Measurements from ENCODE around the gene KCTD4. TPM values are rescaled to one million over a fixed set of nuclear protein-coding genes. Genes with fewer than 3 reads are reported as not detected.
A peak's percentile ranks its signal among the peaks of the same experiment; 100 is the strongest.

The KCTD4 gene
- total RNA-seq, 1 donor from 2014 or later, result 0.64 TPM

- Mint-ChIP-seq H3K27ac (ENCODE audit: unreplicated experiment) (no peak overlapping the region), H3K27me3 (ENCODE audit: low read depth, unreplicated experiment) (no peaks in the 10 kb centered on the region), H3K9me3 (ENCODE audit: unreplicated experiment) (no peaks in the 10 kb centered on the region), H3K4me1 (ENCODE audit: low read depth, unreplicated experiment) (peaks cover 3% of the 10 kb centered on the region), H3K36me3 (ENCODE audit: low read depth, unreplicated experiment) (no peaks in the 10 kb centered on the region), H3K4me3 (ENCODE audit: unreplicated experiment) (no peak overlapping the region)
- no peak overlapping the region for H3K27ac ChIP-seq (ENCODE audit: low read depth, low read length)
- FAIRE-seq (no peak), DNase-seq (ENCODE audit: low read depth) (no peak)
- H3K36me3 ChIP-seq (ENCODE audit: insufficient read depth, low read length), result no peaks in the 10 kb centered on the region
- peaks cover 15% of the 10 kb centered on the region for H4K20me1 ChIP-seq (ENCODE audit: insufficient read depth, low read length)
- H3K4me1 ChIP-seq (ENCODE audit: insufficient read depth, low read length), result peaks cover 3% of the 10 kb centered on the region
- H3K4me2 ChIP-seq (ENCODE audit: low read length), result no peak overlapping the region
- no peaks in the 10 kb centered on the region for H3K27me3 ChIP-seq (ENCODE audit: insufficient read depth, low read length)
- no peak overlapping the region for H2AFZ ChIP-seq (ENCODE audit: low read depth, low read length)
- peaks cover 66% of the 10 kb centered on the region for H3K79me2 ChIP-seq (ENCODE audit: insufficient read depth, low read length)
- no peaks in the 10 kb centered on the region for H3K9me3 ChIP-seq (ENCODE audit: insufficient read depth, low read depth, low read length)
- no peak overlapping the region for H3K9ac ChIP-seq (ENCODE audit: low read length)
- TF ChIP-seq CTCF (IDR thresholded peaks at IDR 0.05; ENCODE audit: insufficient read depth, low read depth, low read length) (no peak), EZH2 (IDR thresholded peaks at IDR 0.05; ENCODE audit: insufficient read depth, low read length) (no peak)
- H3K4me3 ChIP-seq (ENCODE audit: insufficient read depth, low read depth, low read length), result no peak overlapping the region
These were observed 50.9 kb downstream of the KCTD4 start for GRCh38 chr13:45149964-45150363.

- Histone ChIP-seq H2AFZ (ENCODE audit: low read depth, low read length) (no peak overlapping the region), H3K27ac (ENCODE audit: low read depth, low read length) (peak overlapping the region; percentile 8), H3K9ac (ENCODE audit: low read length) (no peak overlapping the region), H3K4me2 (ENCODE audit: low read length) (peak overlapping the region; percentile 1), H3K9me3 (ENCODE audit: insufficient read depth, low read depth, low read length) (no peaks in the 10 kb centered on the region), H3K4me1 (ENCODE audit: insufficient read depth, low read length) (peaks cover 2% of the 10 kb centered on the region), H3K27me3 (ENCODE audit: insufficient read depth, low read length) (no peaks in the 10 kb centered on the region), H3K4me3 (ENCODE audit: insufficient read depth, low read depth, low read length) (no peak overlapping the region), H4K20me1 (ENCODE audit: insufficient read depth, low read length) (peaks cover 22% of the 10 kb centered on the region), H3K79me2 (ENCODE audit: insufficient read depth, low read length) (peaks cover 94% of the 10 kb centered on the region), H3K36me3 (ENCODE audit: insufficient read depth, low read length) (peaks cover 6% of the 10 kb centered on the region)
- no peaks in the 10 kb centered on the region for H3K27me3 Mint-ChIP-seq (ENCODE audit: low read depth, unreplicated experiment)
- H3K4me1 Mint-ChIP-seq (ENCODE audit: low read depth, unreplicated experiment), result peaks cover 18% of the 10 kb centered on the region
- peak overlapping the region; percentile 75 for H3K27ac Mint-ChIP-seq (ENCODE audit: unreplicated experiment)
- H3K36me3 Mint-ChIP-seq (ENCODE audit: low read depth, unreplicated experiment), result peaks cover 3% of the 10 kb centered on the region
- no peaks in the 10 kb centered on the region for H3K9me3 Mint-ChIP-seq (ENCODE audit: unreplicated experiment)
- FAIRE-seq (no peak), DNase-seq (ENCODE audit: low read depth) (no peak)
- TF ChIP-seq CTCF (IDR thresholded peaks at IDR 0.05; ENCODE audit: insufficient read depth, low read depth, low read length) (no peak), EZH2 (IDR thresholded peaks at IDR 0.05; ENCODE audit: insufficient read depth, low read length) (no peak)
- no peak overlapping the region for H3K4me3 Mint-ChIP-seq (ENCODE audit: unreplicated experiment)
These were observed 57.5 kb downstream of the KCTD4 start for GRCh38 chr13:45143346-45143751.

Other genes with a start within 250 kb of the KCTD4 start
- gene NUFIP1, start 211.6 kb downstream of the KCTD4 start, total RNA-seq, result 7.0 and 7.6 TPM in 2 replicates
- gene GPALPP1, start 211.5 kb downstream of the KCTD4 start, total RNA-seq, result 18.5 and 22.2 TPM in 2 replicates
- 24.5 and 27.8 TPM in 2 replicates for gene GTF2F2, start 80.5 kb downstream of the KCTD4 start, total RNA-seq
- 2,316 and 2,540 TPM in 2 replicates for gene TPT1, start 140.1 kb upstream of the KCTD4 start, total RNA-seq
- 14.3 and 15.9 TPM in 2 replicates for gene SLC25A30, start 217.3 kb upstream of the KCTD4 start, total RNA-seq